AG04449 (cell line): Measurements from ENCODE around the gene UBE2L3.

Experiments used
- CTCF ChIA-PET: fragments of 350-600 bp; formaldehyde crosslinking; extraction: SDS; loops from one replicate; lab custom pipeline; 2021; ENCODE audit warnings: antibody characterized with exemption; lab: Yijun Ruan, JAX
- POLR2A ChIA-PET: fragments of 400-600, 350-600 bp; formaldehyde crosslinking; extraction: SDS; loops from one replicate; lab custom pipeline; 2020; ENCODE audit warnings: antibody characterized with exemption, inconsistent platforms; lab: Yijun Ruan, JAX
- DNase-seq: peaks from one replicate; pipeline ENCODE4 v3.0.0-alpha.2; 2010; ENCODE audit warnings: low read depth, low spot score
- H3K4me3 ChIP-seq: 2 replicates; pipeline ENCODE4 v1.5.1; 2011; ENCODE audit warnings: low read depth, mild to moderate bottlenecking, control low read depth, low read length
- TF ChIP-seq, protein P1 (sequence below): IDR thresholded peaks from one replicate; pipeline ENCODE4 v1.5.1; 2011; ENCODE audit warnings: mild to moderate bottlenecking, moderate library complexity, low read length, control low read depth, inconsistent platforms; ENCODE audit not compliant: insufficient read depth; ENCODE audit errors: missing control alignments

UBE2L3 gene

DNA sequence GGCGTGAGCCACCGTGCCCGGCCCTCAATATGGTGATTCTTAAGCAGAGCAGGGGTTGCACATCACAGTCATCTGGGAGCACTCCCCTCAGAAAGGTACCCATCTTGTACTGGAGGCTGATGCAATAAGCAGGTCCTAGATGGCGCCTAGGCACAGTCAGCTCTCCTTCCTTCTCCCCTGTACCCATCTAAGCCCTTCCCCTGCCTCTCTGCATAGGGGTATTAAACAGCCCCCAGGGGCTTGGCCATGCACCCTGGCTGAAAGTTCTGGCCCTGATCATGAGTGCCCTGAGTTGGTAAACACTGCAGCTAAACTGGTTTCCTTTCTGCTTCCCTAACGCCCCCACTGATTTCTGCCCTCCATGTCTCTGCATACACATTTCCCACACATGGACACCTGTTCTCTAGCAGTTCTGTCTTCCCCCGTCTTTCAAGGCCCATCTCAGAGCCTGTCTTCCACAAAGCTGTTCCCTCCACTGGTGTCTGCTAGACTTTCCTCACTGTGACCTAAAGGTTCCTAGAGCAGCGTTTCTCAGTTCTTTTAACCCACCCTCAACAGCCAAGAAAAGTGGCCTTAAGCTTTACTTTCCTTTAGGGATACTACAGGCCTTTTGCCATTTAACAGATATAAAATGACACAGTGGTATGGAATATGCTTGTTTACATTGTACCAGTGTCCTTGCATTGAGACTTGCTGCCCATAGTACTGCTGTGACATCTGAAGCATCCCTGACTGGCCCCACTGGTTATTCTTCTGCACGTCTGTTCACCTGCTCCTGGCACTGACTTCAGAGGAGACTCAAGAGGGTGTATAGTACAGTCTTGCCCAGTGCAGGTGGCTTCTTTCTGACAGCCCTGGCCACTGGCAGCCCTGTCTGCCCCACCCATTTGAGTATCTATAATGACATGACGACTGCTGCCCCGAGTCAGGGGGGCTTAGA lies 15.6 kb downstream of the UBE2L3 start:
- ChIA-PET CTCF (interaction anchor here (0.9 to 1.2 kb wide), 2 partner anchors 9 to 46 kb away, joined by 3 to 4 read pairs; no protein-coding TSS in a partner anchor), POLR2A (interaction anchor here (0.7 kb wide), 1 partner anchor 31 kb away, joined by 3 read pairs; no protein-coding TSS in a partner anchor)
- no peak overlapping the region for H3K4me3 ChIP-seq
- no peak for DNase-seq
- TF ChIP-seq, protein P1, sequence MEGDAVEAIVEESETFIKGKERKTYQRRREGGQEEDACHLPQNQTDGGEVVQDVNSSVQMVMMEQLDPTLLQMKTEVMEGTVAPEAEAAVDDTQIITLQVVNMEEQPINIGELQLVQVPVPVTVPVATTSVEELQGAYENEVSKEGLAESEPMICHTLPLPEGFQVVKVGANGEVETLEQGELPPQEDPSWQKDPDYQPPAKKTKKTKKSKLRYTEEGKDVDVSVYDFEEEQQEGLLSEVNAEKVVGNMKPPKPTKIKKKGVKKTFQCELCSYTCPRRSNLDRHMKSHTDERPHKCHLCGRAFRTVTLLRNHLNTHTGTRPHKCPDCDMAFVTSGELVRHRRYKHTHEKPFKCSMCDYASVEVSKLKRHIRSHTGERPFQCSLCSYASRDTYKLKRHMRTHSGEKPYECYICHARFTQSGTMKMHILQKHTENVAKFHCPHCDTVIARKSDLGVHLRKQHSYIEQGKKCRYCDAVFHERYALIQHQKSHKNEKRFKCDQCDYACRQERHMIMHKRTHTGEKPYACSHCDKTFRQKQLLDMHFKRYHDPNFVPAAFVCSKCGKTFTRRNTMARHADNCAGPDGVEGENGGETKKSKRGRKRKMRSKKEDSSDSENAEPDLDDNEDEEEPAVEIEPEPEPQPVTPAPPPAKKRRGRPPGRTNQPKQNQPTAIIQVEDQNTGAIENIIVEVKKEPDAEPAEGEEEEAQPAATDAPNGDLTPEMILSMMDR = no peak

DNA sequence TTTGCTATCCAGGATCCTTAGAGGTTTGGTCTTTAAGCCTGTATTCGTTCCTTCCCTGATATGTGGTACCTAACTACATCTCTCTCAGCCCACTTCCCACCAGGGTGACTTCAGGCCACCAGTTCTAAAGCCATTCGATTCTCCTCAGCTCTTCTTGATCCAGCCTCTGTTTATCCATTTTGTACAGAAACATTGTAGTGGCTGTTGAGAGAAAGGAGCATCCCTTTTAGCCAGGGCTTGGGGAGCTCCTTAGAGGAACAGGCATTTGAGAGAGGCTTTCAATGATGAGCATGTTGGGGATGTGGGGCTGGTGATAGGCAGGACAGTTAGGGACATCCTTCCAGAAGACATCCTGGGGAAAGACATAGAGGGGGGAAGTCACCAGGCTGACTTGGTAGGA lies 17.9 kb downstream of the UBE2L3 start:
- H3K4me3 ChIP-seq = no peak overlapping the region
- ChIA-PET CTCF (interaction anchor here (0.8 to 1.4 kb wide), 3 partner anchors 9 to 62 kb away, joined by 3 to 4 read pairs (median 3); no protein-coding TSS in a partner anchor), POLR2A (no interaction called here)
- no peak for DNase-seq
- TF ChIP-seq, protein P1 = no peak

DNA sequence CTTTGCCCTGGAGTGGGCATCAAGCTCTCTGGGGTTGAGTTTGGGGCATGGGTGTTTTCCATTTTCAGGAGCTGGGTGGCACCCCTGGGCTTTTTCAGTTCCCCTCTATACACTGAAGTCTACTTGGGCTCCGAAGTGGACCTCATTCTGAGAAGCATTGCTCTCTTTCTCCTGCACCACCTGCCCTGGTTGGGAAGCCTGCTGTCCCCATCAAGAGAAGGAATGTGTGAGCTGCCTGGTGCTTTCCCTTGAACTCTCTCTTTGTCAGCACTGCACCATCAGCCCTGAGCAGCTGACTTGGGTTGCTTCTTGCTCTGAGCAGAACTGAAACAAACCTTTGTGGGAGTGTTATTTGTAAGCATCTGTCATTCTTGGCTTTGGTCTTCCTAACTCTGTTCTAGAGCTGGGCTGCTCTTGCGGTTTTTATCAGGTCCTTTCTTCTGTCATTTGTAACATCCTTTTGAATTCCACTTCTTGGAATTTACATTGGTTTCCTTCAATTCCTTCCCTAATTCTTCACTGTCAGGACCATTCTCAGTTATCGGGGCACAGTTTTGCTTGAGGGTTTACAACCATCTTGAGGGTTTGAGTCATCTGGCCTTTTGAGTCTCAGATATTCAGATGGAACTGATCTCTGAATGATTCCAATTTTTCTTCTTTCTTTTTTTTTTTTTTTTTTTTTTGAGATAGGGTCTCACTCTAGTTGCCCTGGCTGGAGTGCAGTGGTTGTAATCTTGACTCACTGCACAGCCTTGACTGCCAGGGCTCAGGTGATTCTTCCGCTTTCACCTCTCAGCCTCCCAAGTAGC lies 20.5 kb downstream of the UBE2L3 start:
- H3K4me3 ChIP-seq = no peak overlapping the region
- ChIA-PET CTCF (no interaction called here), POLR2A (no interaction called here)
- TF ChIP-seq, protein P1 = no peak
- DNase-seq = no peak

DNA sequence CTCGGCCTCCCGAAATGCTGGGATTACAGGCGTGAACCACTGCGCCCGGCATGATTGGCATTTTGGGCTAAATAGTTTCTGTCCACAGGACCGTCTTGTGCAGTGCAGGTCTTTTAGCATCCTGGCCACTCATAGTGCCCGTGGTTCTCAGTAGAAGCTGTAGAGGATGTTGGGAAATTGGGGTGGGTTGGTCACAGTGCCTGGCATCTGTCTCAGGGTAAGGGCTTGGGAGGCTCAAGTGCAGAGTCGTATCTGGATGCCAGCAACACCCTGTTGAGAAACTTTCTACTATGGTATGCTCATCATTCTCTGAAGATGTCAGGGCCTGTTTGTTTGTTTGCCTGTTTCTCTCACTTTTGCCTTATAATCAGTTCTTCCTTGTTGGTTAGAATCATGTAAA lies 21.9 kb downstream of the UBE2L3 start:
- TF ChIP-seq, protein P1 = no peak
- POLR2A ChIA-PET = no interaction called here
- DNase-seq = no peak
- CTCF ChIA-PET = no interaction called here
- H3K4me3 ChIP-seq = no peak overlapping the region

DNA sequence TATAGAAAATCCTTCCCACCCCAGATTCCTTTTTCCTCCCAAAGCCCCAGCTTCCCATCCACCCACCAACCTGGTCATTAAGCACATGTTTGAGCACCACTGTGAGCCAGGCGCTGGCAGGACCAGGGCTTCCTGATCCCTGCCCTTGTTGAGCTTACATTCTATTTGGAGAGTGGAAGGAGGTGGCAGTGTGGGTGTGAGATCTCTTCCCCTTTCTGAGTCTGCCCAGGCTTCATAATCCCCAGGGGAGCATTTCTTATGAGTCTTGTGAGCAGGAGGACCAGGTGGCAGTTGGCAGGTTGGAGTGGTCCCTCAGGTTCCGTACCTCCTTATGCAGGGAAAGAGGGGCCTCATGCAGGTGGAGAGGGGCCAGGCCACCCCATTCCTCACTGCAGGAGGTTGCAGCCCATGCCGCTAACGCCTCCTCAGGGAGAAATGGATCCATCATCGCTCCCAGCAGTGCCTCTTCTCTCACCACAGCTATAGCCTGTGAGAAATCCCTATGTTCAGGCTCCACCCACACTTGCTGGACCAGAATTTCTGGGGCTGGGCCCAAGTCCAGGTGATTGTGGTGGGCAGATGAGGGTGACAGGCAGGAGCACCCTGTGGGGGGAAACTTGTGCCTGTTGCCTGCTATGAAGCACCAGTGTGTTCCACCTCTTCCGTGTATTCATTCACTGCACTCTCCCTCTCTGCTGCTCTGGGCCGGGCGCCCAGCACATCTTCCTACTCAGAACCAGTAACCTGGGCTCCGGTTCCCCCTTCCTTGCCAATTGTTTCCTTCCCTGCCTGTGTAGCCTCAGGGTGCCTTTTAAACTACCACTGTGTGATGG lies 23.5 kb downstream of the UBE2L3 start:
- TF ChIP-seq, protein P1 = no peak
- ChIA-PET POLR2A (no interaction called here), CTCF (no interaction called here)
- no peak for DNase-seq
- H3K4me3 ChIP-seq = no peak overlapping the region
